ENCODE results near the gene SCFD2. TPM values are rescaled to one million over a fixed set of nuclear protein-coding genes. Genes with fewer than 3 reads are reported as not detected.

The SCFD2 gene
- total RNA-seq, 4 donors from 2014 or later, result 24.7 to 49.2 (median 33.9) TPM

GRCh38 chr4:52833941-52834525 lies 531.8 kb downstream of the SCFD2 start:
- DNase-seq (ENCODE audit: low spot score in 2 of 2), result no peak
- H3K27me3 ChIP-seq, result no peaks in the 10 kb centered on the region
- no peaks in the 10 kb centered on the region for H3K9me3 ChIP-seq
- no peak overlapping the region for H3K4me3 ChIP-seq
- no peaks in the 10 kb centered on the region for H3K36me3 ChIP-seq
- 73 to 90% methylated on average over 3 of the region's 3 CpGs for WGBS, 2 donors
- no peak for TF ChIP-seq POLR2A (IDR thresholded peaks at IDR 0.05)
- no peak for TF ChIP-seq EP300 (IDR thresholded peaks at IDR 0.05)
- TF ChIP-seq CTCF (IDR thresholded peaks at IDR 0.05), result no peak
- no peak overlapping the region for H3K27ac ChIP-seq
- H3K4me1 ChIP-seq, result peaks cover 0 to 8% (median 0%) of the 10 kb centered on the region in 4 donors

GRCh38 chr4:52825460-52826090 lies 540.3 kb downstream of the SCFD2 start:
- H3K4me3 ChIP-seq, result no peak overlapping the region
- 50 to 53% methylated on average over 3 of the region's 3 CpGs for WGBS, 2 donors
- no peak for DNase-seq (ENCODE audit: low spot score in 2 of 2)
- no peaks in the 10 kb centered on the region for H3K9me3 ChIP-seq
- H3K27me3 ChIP-seq, result no peaks in the 10 kb centered on the region
- peak overlapping the region in 1 of 4 donors; percentile 17 for H3K27ac ChIP-seq
- H3K36me3 ChIP-seq, result no peaks in the 10 kb centered on the region
- no peak for TF ChIP-seq EP300 (IDR thresholded peaks at IDR 0.05)
- no peak for TF ChIP-seq CTCF (IDR thresholded peaks at IDR 0.05)
- no peak for TF ChIP-seq POLR2A (IDR thresholded peaks at IDR 0.05)
- H3K4me1 ChIP-seq, result peaks cover 0 to 2% (median 0%) of the 10 kb centered on the region in 4 donors

- Histone ChIP-seq H3K27me3 (no peaks in the 10 kb centered on the region), H3K36me3 (no peaks in the 10 kb centered on the region), H3K4me1 (peaks cover 0 to 2% (median 0%) of the 10 kb centered on the region in 4 donors), H3K9me3 (no peaks in the 10 kb centered on the region), H3K27ac (peak overlapping the region in 2 of 4 donors; percentile 76 to 81), H3K4me3 (no peak overlapping the region)
- 60 to 69% methylated on average over 11 of the region's 12 CpGs for WGBS, 2 donors
- no peak for DNase-seq (ENCODE audit: low spot score in 2 of 2)
- TF ChIP-seq POLR2A (IDR thresholded peaks at IDR 0.05) (no peak), CTCF (IDR thresholded peaks at IDR 0.05) (no peak), EP300 (IDR thresholded peaks at IDR 0.05) (no peak)
Observed at GRCh38 chr4:52824603-52825459, 541.0 kb downstream of the SCFD2 start.

GRCh38 chr4:52824270-52824602 lies 541.6 kb downstream of the SCFD2 start:
- H3K4me1 ChIP-seq, result peaks cover 0 to 2% (median 0%) of the 10 kb centered on the region in 4 donors
- peak overlapping the region in 2 of 4 donors; percentile 76 to 81 for H3K27ac ChIP-seq
- H3K36me3 ChIP-seq, result no peaks in the 10 kb centered on the region
- 82 to 92% methylated on average over 2 to 6 of the region's 6 CpGs for WGBS, 2 donors
- no peaks in the 10 kb centered on the region for H3K9me3 ChIP-seq
- H3K4me3 ChIP-seq, result no peak overlapping the region
- TF ChIP-seq CTCF (IDR thresholded peaks at IDR 0.05), result no peak
- TF ChIP-seq EP300 (IDR thresholded peaks at IDR 0.05), result no peak
- TF ChIP-seq POLR2A (IDR thresholded peaks at IDR 0.05), result no peak
- no peak for DNase-seq (ENCODE audit: low spot score in 2 of 2)
- H3K27me3 ChIP-seq, result no peaks in the 10 kb centered on the region

- peaks cover 0 to 2% (median 0%) of the 10 kb centered on the region in 4 donors for H3K4me1 ChIP-seq
- no peaks in the 10 kb centered on the region for H3K9me3 ChIP-seq
- 58 to 61% methylated on average over 1 of the region's 1 CpG for WGBS, 2 donors
- no peaks in the 10 kb centered on the region for H3K36me3 ChIP-seq
- no peak overlapping the region for H3K4me3 ChIP-seq
- peak overlapping the region in 3 of 4 donors; percentile 34 to 81 (median 76) for H3K27ac ChIP-seq
- no peak for DNase-seq (ENCODE audit: low spot score in 2 of 2)
- H3K27me3 ChIP-seq, result no peaks in the 10 kb centered on the region
- TF ChIP-seq CTCF (IDR thresholded peaks at IDR 0.05) (no peak), EP300 (IDR thresholded peaks at IDR 0.05) (no peak), POLR2A (IDR thresholded peaks at IDR 0.05) (no peak)
Observed at GRCh38 chr4:52823702-52824092, 542.2 kb downstream of the SCFD2 start.
